Limb (tissue), 2 donors: ENCODE data around the gene WASHC3.

ENCODE experiments used
- DNase-seq, 2 donors: peaks; one replicate each; pipeline ENCODE4 v3.0.0-alpha.2; 2016; ENCODE audit errors: extremely low spot score in 2 of 2

Gene WASHC3

GRCh38 chr12:101968770-101969169, 93.0 kb downstream of the WASHC3 start:
- DNase-seq = no peak

- DNase-seq = no peak
These were observed 94.3 kb downstream of the WASHC3 start for GRCh38 chr12:101967506-101967905.

GRCh38 chr12:101966496-101966895, 95.3 kb downstream of the WASHC3 start:
- no peak for DNase-seq

- no peak for DNase-seq
These were observed 98.1 kb downstream of the WASHC3 start for GRCh38 chr12:101963697-101964096.
